GM12878 (cell line): ENCODE measurements around the gene BBS9. TPM values are rescaled to one million over a fixed set of nuclear protein-coding genes. Genes with fewer than 3 reads are reported as not detected.

Experiments
- ATAC-seq: fragments of 200-7000 bp; cut with Tn5 transposase; 3 replicates; pipeline ENCODE4 v1.9.1; 2020; ENCODE audit warnings: mild to moderate bottlenecking, moderate library complexity
- BruUV-seq: library from RNA; stranded (reverse); fragments of 400-500 nt; replicated peaks from 2 replicates; lab custom pipeline; 2021; lab: Mats Ljungman, UMichigan
- CTCF ChIA-PET: fragments of 300-600 bp; sonication (Branson Sonifier 250); formaldehyde crosslinking; extraction: SDS; loops from one replicate; lab custom pipeline; 2021; ENCODE audit warnings: inconsistent platforms; lab: Yijun Ruan, JAX
- POLR2A ChIA-PET: fragments of 350-600 bp; formaldehyde crosslinking; extraction: SDS; loops from one replicate; lab custom pipeline; 2021; ENCODE audit warnings: inconsistent platforms; lab: Charles Lee
- RAD21 ChIA-PET: fragments of 300-600 bp; sonication (Branson Sonifier 250); formaldehyde crosslinking; loops from one replicate; lab custom pipeline; 2023; ENCODE audit warnings: antibody characterized with exemption; ENCODE audit not compliant: unreplicated experiment; lab: Charles Lee
- SMC1A ChIA-PET: fragments of 300-600 bp; sonication (Branson Sonifier 250); formaldehyde crosslinking; loops from one replicate; lab custom pipeline; 2023; ENCODE audit not compliant: unreplicated experiment, uncharacterized antibody; lab: Charles Lee
- DNase-seq: peaks from one replicate; pipeline ENCODE4 v3.0.0-alpha.2; 2011; ENCODE audit warnings: low read depth, low spot score
- FAIRE-seq: peaks from 3 replicates; lab custom pipeline; 2011; peaks lifted over from hg19 to GRCh38; lab: Jason Lieb, UNC
- H2AFZ ChIP-seq: 2 replicates; pipeline ENCODE4 v1.6.0; 2011; ENCODE audit warnings: low read depth, low read length, control low read depth; ENCODE audit not compliant: control insufficient read depth
- H3K27ac ChIP-seq: 2 replicates; pipeline ENCODE4 v1.5.1; 2011; ENCODE audit warnings: control low read depth; ENCODE audit not compliant: control insufficient read depth, insufficient read depth
- H3K27me3 ChIP-seq, 2 experiments: replicated peaks in 1 of 2; 2 replicates each; pipeline versions ENCODE4 v1.6.0 to v1.6.1; 2011; ENCODE audit warnings: low read length in 1 of 2; ENCODE audit not compliant: control insufficient read depth in 2 of 2, insufficient read depth in 2 of 2
- H3K36me3 ChIP-seq, 2 experiments: 2 replicates each; pipeline ENCODE4 v1.5.1; 2011; ENCODE audit warnings: low read length in 1 of 2; ENCODE audit not compliant: control insufficient read depth in 2 of 2, insufficient read depth in 2 of 2
- H3K4me1 ChIP-seq: 2 replicates; pipeline ENCODE4 v1.6.1; 2011; ENCODE audit warnings: mild to moderate bottlenecking, low read length, moderate library complexity, mixed read lengths; ENCODE audit not compliant: control insufficient read depth, insufficient read depth
- H3K4me2 ChIP-seq: 2 replicates; pipeline ENCODE4 v1.6.0; 2011; ENCODE audit warnings: control low read depth; ENCODE audit not compliant: control insufficient read depth, insufficient read depth
- H3K4me3 ChIP-seq: fragments of 200-600 bp; sonication (generic); 2 replicates; pipeline ENCODE4 v1.5.1; 2016
- H3K79me2 ChIP-seq: 2 replicates; pipeline ENCODE4 v1.6.0; 2011; ENCODE audit warnings: low read length; ENCODE audit not compliant: control insufficient read depth, insufficient read depth
- H3K9ac ChIP-seq: 2 replicates; pipeline ENCODE4 v1.8.0; 2011; ENCODE audit warnings: low read length, control low read depth, mixed read lengths; ENCODE audit not compliant: control insufficient read depth, insufficient read depth
- H3K9me3 ChIP-seq: replicated peaks from 3 replicates; pipeline ENCODE4 v1.5.1; 2011; ENCODE audit warnings: mild to moderate bottlenecking, low read length; ENCODE audit not compliant: control insufficient read depth, insufficient read depth
- H4K20me1 ChIP-seq: 2 replicates; pipeline ENCODE4 v1.6.0; 2011; ENCODE audit not compliant: control insufficient read depth, insufficient read depth
- BACH1 ChIP-seq: fragments of 450-650 bp; IDR thresholded peaks from 2 replicates; pipeline ENCODE4 v1.6.1; 2017; ENCODE audit warnings: mild to moderate bottlenecking, borderline replicate concordance
- CHD1 ChIP-seq: IDR thresholded peaks from 2 replicates; pipeline ENCODE4 v1.6.1; 2012; ENCODE audit warnings: low read depth, low read length, improper control_type of control experiment
- PAX5 ChIP-seq: IDR thresholded peaks from 2 replicates; pipeline ENCODE4 v1.6.1; 2011; ENCODE audit warnings: low read depth, low read length, borderline replicate concordance
- PML ChIP-seq: IDR thresholded peaks from 2 replicates; pipeline ENCODE4 v1.6.1; 2012; ENCODE audit warnings: low read length, inconsistent platforms
- RBBP5 ChIP-seq: fragments of 200-600 bp; sonication (generic); conservative IDR thresholded peaks from 2 replicates; pipeline ENCODE4 v1.6.1; 2016
- SIN3A ChIP-seq: IDR thresholded peaks from 2 replicates; pipeline ENCODE4 v1.6.1; 2012; ENCODE audit warnings: low read depth, low read length, improper control_type of control experiment
- SIX5 ChIP-seq: IDR thresholded peaks from 2 replicates; pipeline ENCODE4 v1.6.1; 2011; ENCODE audit warnings: mild to moderate bottlenecking, low read depth, low read length, moderate library complexity; ENCODE audit not compliant: severe bottlenecking
- SP1 ChIP-seq: IDR thresholded peaks from one replicate; pipeline ENCODE4 v1.6.1; 2011; ENCODE audit warnings: low read depth, low read length
- WGBS: methylation state at CpG from one replicate; pipeline ENCODE4 v1.1.6; 2016; ENCODE audit warnings: low lambda C conversion rate; ENCODE audit not compliant: insufficient replicate concordance, insufficient coverage; ENCODE audit errors: missing lambda C conversion rate; 5-methylcytosine and 5-hydroxymethylcytosine counted together
- in situ Hi-C: fragments of 300-500 bp; cut with MboI; formaldehyde crosslinking; loops from 9 replicates; pipeline ENCODE4 v1.14.3; 2018; ENCODE audit warnings: mixed read lengths
- intact Hi-C: fragments of 100-400 bp; cut with micrococcal nuclease; formaldehyde crosslinking; loops from one replicate; pipeline ENCODE4 v1.14.2; 2022; ENCODE audit not compliant: unreplicated experiment
- polyA plus RNA-seq, 11 experiments: library from polyadenylated mRNA; depleted of rRNA in 4 of 11; unstranded in 6 of 11; stranded (reverse) in 5 of 11; fragments of >200 nt; fragmentation: Nextera tagmentation in 4 of 11; fragmentation: Illumina TruSeq in 1 of 11; extraction: Ambion mirVana in 4 of 11; extraction: Trizol in 1 of 11; gene quantifications; 1 replicate in 1 of 11; 2 replicates in 10 of 11; pipeline versions ENCODE4 v1.2.1 to v1.2.3, GENCODE V29; 2011 to 2016; ENCODE audit warnings: inconsistent platforms in 2 of 11, missing spikeins in 2 of 11, low read depth in 1 of 11
- total RNA-seq, 4 experiments: library from RNA; depleted of rRNA in 3 of 4; stranded (reverse); fragments of >200 nt in 3 of 4; fragmentation: Illumina TruSeq in 1 of 4; extraction: Trizol in 1 of 4; gene quantifications; 2 replicates each; pipeline versions ENCODE4 v1.2.1 to v1.2.3, GENCODE V29; 2013 to 2021
- TF ChIP-seq, protein P1 (sequence below): IDR thresholded peaks from 2 replicates; pipeline ENCODE4 v1.6.1; 2011; ENCODE audit warnings: mild to moderate bottlenecking, low read depth, low read length, moderate library complexity; ENCODE audit not compliant: insufficient replicate concordance
- TF ChIP-seq, protein P2 (sequence below): fragments of 450-650 bp; formaldehyde crosslinking; IDR thresholded peaks from 2 replicates; pipeline ENCODE4 v1.4.0; 2022; ENCODE audit warnings: mild to moderate bottlenecking, moderate library complexity
- TF ChIP-seq, protein P3 (sequence below): IDR thresholded peaks from 2 replicates; pipeline ENCODE4 v1.6.1; 2012; ENCODE audit warnings: low read depth, low read length, improper control_type of control experiment

The BBS9 gene
- total and polyA plus RNA-seq, 10 of the 15 experiments (the other 5 are each of a cell fraction or from before 2014, with no cell fraction given): 1.2 to 5.6 (median 2.3) TPM

DNA sequence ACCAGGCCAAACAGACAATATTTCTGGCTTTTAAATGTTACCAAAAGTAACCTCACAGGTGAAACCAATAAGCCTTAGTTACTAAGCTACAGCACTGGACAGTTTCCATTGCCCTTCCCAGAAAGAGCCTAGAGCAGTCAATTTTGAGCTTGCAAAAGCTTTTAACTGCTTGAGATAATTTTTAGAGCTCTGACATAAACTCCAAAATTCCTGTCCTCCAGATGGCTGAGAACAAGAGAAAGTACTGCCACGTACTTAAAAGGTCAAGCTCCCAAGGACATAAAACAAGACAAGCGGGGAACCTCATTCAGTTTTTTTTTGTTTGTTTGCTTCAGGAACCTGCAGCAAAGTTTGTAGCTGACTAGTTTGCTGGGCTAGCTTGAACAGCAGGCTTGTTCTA, 54.1 kb downstream of the BBS9 start:
- H3K79me2 ChIP-seq: no peaks in the 10 kb centered on the region
- no peaks in the 10 kb centered on the region for H3K27me3 ChIP-seq
- no peak overlapping the region for H3K4me3 ChIP-seq
- intact Hi-C loops (no loop called here), in situ Hi-C loops (loop anchor here (5.0 kb wide), 1 partner anchor 749 kb away; no protein-coding TSS in a partner anchor)
- POLR2A ChIA-PET: no interaction called here
- H3K4me1 ChIP-seq: no peaks in the 10 kb centered on the region
- no peak for ATAC-seq
- H2AFZ ChIP-seq: no peak overlapping the region
- no peak overlapping the region for H3K9ac ChIP-seq
- RAD21 ChIA-PET: interaction anchor here (1.0 to 2.1 kb wide), 4 partner anchors 39 to 749 kb away, joined by 3 to 7 read pairs (median 4); no protein-coding TSS in a partner anchor
- CTCF ChIA-PET: interaction anchor here (0.7 to 1.9 kb wide), 8 partner anchors 11 to 749 kb away, joined by 3 to 10 read pairs (median 5); no protein-coding TSS in a partner anchor
- FAIRE-seq: no peak
- H4K20me1 ChIP-seq: no peaks in the 10 kb centered on the region
- H3K4me2 ChIP-seq: no peak overlapping the region
- no peak overlapping the region for H3K27ac ChIP-seq
- no TSS peak for BruUV-seq
- TF ChIP-seq CHD1 (no peak), SIX5 (no peak), PAX5 (no peak)
- TF ChIP-seq, protein P1, sequence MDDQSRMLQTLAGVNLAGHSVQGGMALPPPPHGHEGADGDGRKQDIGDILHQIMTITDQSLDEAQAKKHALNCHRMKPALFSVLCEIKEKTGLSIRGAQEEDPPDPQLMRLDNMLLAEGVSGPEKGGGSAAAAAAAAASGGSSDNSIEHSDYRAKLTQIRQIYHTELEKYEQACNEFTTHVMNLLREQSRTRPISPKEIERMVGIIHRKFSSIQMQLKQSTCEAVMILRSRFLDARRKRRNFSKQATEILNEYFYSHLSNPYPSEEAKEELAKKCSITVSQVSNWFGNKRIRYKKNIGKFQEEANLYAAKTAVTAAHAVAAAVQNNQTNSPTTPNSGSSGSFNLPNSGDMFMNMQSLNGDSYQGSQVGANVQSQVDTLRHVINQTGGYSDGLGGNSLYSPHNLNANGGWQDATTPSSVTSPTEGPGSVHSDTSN: no peak
- no peaks in the 10 kb centered on the region; the same call in 2 of the 3 replicates for H3K9me3 ChIP-seq
- whole genome bisulfite sequencing: 50% methylated on average over 2 of the region's 2 CpGs
- no peak for DNase-seq
- H3K36me3 ChIP-seq: no peaks in the 10 kb centered on the region
- SMC1A ChIA-PET: no interaction called here

DNA sequence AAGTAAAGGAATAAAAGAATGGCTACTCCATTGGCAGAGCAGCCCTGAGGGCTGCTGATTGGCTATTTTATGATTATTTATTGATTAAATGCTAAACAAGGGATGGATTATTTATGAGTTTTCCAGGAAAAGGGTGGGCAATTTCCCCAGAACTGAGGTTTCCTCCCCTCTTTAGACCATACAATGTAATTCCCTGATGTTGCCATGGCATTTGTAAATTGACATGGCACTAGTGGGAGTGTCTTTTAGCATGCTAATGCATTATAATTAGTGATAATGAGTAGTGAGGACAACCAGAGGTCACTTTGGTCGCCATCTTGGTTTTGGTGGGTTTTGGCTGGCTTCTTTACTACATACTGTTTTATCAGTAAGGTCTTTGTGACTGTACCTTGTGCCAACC, 55.5 kb downstream of the BBS9 start:
- DNase-seq: no peak
- Histone ChIP-seq H3K36me3 (no peaks in the 10 kb centered on the region), H3K4me3 (no peak overlapping the region), H3K4me1 (no peaks in the 10 kb centered on the region), H3K9ac (no peak overlapping the region), H4K20me1 (no peaks in the 10 kb centered on the region), H3K9me3 (no peaks in the 10 kb centered on the region; the same call in 2 of the 3 replicates), H3K4me2 (no peak overlapping the region), H3K27ac (no peak overlapping the region), H3K27me3 (no peaks in the 10 kb centered on the region), H3K79me2 (no peaks in the 10 kb centered on the region), H2AFZ (no peak overlapping the region)
- in situ Hi-C loops: loop anchor here (5.0 kb wide), 1 partner anchor 747 kb away; no protein-coding TSS in a partner anchor
- 26% methylated on average over 1 of the region's 1 CpG for WGBS
- BruUV-seq: no TSS peak
- no peak for FAIRE-seq
- ChIA-PET CTCF (interaction anchor here (0.6 to 4.1 kb wide), 11 partner anchors 9 to 903 kb away, joined by 3 to 49 read pairs (median 5); no protein-coding TSS in a partner anchor), POLR2A (no interaction called here), RAD21 (interaction anchor here (1.0 to 1.6 kb wide), 3 partner anchors 10 to 748 kb away, joined by 3 to 11 read pairs (median 3); no protein-coding TSS in a partner anchor), SMC1A (interaction anchor here (0.9 to 1.9 kb wide), 5 partner anchors 11 to 748 kb away, joined by 3 to 8 read pairs (median 4); no protein-coding TSS in a partner anchor)
- ATAC-seq: no peak
- intact Hi-C loops: loop anchor here (2.0 to 5.0 kb wide), 3 partner anchors 237 to 748 kb away; no protein-coding TSS in a partner anchor
- TF ChIP-seq SP1 (no peak), SIN3A (no peak), PML (no peak), BACH1 (no peak), RBBP5 (no peak)
- TF ChIP-seq, protein P2, sequence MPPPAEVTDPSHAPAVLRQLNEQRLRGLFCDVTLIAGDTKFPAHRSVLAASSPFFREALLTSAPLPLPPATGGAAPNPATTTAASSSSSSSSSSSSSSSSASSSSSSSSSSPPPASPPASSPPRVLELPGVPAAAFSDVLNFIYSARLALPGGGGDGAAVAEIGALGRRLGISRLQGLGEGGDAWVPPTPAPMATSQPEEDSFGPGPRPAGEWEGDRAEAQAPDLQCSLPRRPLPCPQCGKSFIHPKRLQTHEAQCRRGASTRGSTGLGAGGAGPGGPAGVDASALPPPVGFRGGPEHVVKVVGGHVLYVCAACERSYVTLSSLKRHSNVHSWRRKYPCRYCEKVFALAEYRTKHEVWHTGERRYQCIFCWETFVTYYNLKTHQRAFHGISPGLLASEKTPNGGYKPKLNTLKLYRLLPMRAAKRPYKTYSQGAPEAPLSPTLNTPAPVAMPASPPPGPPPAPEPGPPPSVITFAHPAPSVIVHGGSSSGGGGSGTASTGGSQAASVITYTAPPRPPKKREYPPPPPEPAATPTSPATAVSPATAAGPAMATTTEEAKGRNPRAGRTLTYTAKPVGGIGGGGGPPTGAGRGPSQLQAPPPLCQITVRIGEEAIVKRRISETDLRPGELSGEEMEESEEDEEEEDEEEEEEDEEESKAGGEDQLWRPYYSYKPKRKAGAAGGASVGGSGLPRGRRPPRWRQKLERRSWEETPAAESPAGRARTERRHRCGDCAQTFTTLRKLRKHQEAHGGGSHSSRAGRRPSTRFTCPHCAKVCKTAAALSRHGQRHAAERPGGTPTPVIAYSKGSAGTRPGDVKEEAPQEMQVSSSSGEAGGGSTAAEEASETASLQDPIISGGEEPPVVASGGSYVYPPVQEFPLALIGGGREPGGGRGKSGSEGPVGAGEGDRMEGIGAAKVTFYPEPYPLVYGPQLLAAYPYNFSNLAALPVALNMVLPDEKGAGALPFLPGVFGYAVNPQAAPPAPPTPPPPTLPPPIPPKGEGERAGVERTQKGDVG (CRISPR knock-in tag): no peak
- TF ChIP-seq, protein P3, sequence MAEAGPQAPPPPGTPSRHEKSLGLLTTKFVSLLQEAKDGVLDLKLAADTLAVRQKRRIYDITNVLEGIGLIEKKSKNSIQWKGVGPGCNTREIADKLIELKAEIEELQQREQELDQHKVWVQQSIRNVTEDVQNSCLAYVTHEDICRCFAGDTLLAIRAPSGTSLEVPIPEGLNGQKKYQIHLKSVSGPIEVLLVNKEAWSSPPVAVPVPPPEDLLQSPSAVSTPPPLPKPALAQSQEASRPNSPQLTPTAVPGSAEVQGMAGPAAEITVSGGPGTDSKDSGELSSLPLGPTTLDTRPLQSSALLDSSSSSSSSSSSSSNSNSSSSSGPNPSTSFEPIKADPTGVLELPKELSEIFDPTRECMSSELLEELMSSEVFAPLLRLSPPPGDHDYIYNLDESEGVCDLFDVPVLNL: no peak
